Neural crest cell (in vitro differentiated cells): Measurements from ENCODE around the gene SEMA3E. TPM values are rescaled to one million over a fixed set of nuclear protein-coding genes. Genes with fewer than 3 reads are reported as not detected.

Experiments used
- DNase-seq: peaks from one replicate; pipeline ENCODE4 v3.0.0; 2021; ENCODE audit warnings: low read depth, mixed read lengths, low spot score
- H3K27ac Mint-ChIP-seq: one replicate; pipeline ENCODE4 v1.8.0; 2021; ENCODE audit warnings: mild to moderate bottlenecking, mixed read lengths; ENCODE audit not compliant: unreplicated experiment
- H3K27me3 Mint-ChIP-seq: 2 replicates; pipeline ENCODE4 v1.8.0; 2021; ENCODE audit warnings: low read depth, mild to moderate bottlenecking, mixed read lengths
- H3K36me3 Mint-ChIP-seq: 2 replicates; pipeline ENCODE4 v1.8.0; 2021; ENCODE audit warnings: low read depth, mild to moderate bottlenecking, mixed read lengths
- H3K4me1 Mint-ChIP-seq: 2 replicates; pipeline ENCODE4 v1.8.0; 2021; ENCODE audit warnings: mixed read lengths
- H3K4me3 Mint-ChIP-seq: one replicate; pipeline ENCODE4 v1.8.0; 2021; ENCODE audit warnings: mild to moderate bottlenecking, mixed read lengths
- H3K9me3 Mint-ChIP-seq: 2 replicates; pipeline ENCODE4 v1.8.0; 2021; ENCODE audit warnings: mixed read lengths
- total RNA-seq: library from RNA; stranded (reverse); gene quantifications from 2 replicates; pipeline ENCODE4 v1.2.1, GENCODE V29; 2021
- TF ChIP-seq, protein P1 (sequence below): fragments of 200-600 bp; sonication (generic); conservative IDR thresholded peaks from 2 replicates; pipeline ENCODE4 v1.5.0; 2021; ENCODE audit warnings: antibody characterized with exemption, mild to moderate bottlenecking

Gene SEMA3E
- total RNA-seq, 1 donor from 2014 or later, result 0.09 TPM

DNA sequence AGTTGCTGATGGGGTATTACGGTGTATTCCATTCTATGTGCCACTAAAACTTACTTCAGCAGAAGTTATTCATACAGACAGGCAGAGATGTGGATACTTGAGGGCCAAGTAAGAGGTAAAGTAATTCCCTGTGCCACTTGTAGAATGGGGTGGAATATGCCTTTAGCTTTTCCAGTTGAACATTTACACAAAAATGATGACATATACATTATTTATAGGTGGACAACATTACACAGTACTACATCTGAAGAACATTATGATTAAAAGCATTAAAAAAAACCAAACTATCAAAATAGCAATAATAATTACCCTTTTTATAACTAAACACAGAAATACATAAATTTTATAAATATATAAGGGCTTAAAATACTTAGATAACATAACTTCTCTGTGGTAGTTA, 3.5 kb upstream of the SEMA3E start:
- peaks cover 3% of the 10 kb centered on the region for H3K9me3 Mint-ChIP-seq
- H3K36me3 Mint-ChIP-seq, result no peaks in the 10 kb centered on the region
- no peak for DNase-seq
- TF ChIP-seq, protein P1, sequence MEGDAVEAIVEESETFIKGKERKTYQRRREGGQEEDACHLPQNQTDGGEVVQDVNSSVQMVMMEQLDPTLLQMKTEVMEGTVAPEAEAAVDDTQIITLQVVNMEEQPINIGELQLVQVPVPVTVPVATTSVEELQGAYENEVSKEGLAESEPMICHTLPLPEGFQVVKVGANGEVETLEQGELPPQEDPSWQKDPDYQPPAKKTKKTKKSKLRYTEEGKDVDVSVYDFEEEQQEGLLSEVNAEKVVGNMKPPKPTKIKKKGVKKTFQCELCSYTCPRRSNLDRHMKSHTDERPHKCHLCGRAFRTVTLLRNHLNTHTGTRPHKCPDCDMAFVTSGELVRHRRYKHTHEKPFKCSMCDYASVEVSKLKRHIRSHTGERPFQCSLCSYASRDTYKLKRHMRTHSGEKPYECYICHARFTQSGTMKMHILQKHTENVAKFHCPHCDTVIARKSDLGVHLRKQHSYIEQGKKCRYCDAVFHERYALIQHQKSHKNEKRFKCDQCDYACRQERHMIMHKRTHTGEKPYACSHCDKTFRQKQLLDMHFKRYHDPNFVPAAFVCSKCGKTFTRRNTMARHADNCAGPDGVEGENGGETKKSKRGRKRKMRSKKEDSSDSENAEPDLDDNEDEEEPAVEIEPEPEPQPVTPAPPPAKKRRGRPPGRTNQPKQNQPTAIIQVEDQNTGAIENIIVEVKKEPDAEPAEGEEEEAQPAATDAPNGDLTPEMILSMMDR, result no peak
- H3K27ac Mint-ChIP-seq, result no peak overlapping the region
- H3K4me1 Mint-ChIP-seq, result peaks cover 17% of the 10 kb centered on the region
- H3K4me3 Mint-ChIP-seq, result no peak overlapping the region
- H3K27me3 Mint-ChIP-seq, result peaks cover 12% of the 10 kb centered on the region

DNA sequence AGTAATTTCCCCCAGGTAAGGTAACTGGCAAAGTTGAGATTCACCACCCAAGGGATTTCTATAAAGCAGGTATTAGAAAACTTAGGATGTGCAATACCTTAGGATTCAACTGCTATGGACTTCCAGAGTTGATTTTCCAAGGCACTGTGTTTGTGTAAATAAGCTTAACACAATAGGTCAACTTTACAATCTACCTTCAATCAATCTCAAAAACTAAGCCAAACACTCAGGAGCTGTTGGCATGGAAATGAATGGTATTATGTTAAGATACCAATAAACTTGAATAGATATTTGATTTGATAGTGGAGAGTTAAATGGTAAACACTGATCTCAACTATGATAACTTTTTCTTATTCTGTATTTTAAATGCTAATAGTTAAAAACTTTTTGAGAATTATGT, 762 bp upstream of the SEMA3E start:
- H3K9me3 Mint-ChIP-seq, result peaks cover 3% of the 10 kb centered on the region
- TF ChIP-seq, protein P1, result no peak
- H3K27ac Mint-ChIP-seq, result no peak overlapping the region
- no peak overlapping the region for H3K4me3 Mint-ChIP-seq
- DNase-seq, result no peak
- H3K4me1 Mint-ChIP-seq, result peaks cover 14% of the 10 kb centered on the region
- H3K27me3 Mint-ChIP-seq, result peaks cover 12% of the 10 kb centered on the region
- H3K36me3 Mint-ChIP-seq, result no peaks in the 10 kb centered on the region

DNA sequence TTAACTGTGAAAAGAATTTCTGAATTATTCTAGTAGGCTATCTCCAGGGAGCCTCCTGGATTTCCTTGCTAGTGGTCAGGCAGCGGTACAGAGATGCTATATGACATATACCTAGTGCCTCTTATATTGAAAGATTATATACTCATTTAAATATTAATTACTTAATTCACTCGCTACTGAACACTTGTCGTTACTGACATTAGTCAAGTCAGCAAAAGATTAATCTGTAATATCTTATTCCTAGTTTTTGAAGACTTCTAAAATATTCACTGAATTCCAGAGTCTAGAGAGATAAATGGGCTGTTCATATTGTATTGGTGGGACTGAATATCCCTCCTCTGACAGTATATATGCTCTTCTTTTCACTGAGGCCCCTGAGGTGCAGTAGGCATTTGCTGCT, 2.9 kb downstream of the SEMA3E start:
- no peak for DNase-seq
- Mint-ChIP-seq H3K4me1 (peaks cover 14% of the 10 kb centered on the region), H3K9me3 (no peaks in the 10 kb centered on the region), H3K27me3 (peaks cover 12% of the 10 kb centered on the region), H3K36me3 (no peaks in the 10 kb centered on the region), H3K27ac (no peak overlapping the region), H3K4me3 (no peak overlapping the region)
- TF ChIP-seq, protein P1, result no peak

DNA sequence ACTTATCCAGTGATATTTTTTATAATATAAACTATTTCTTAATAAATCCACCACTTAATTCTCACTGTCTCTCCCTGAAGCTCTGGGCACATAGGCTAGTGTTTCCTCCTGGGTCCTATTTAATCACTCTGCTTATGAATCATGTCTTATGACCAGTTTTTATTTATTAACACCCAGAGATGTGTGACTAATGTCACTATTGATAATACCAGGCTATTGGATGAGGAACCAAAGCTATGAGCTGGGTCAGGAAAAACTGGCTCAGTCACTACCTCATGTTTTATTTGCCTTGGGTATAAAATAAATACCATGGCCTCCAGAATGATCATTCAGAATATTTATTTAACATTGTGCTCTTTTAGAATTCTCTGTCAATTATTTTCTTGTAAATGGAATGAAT, 5.2 kb downstream of the SEMA3E start:
- Mint-ChIP-seq H3K36me3 (no peaks in the 10 kb centered on the region), H3K4me3 (no peak overlapping the region)

DNA sequence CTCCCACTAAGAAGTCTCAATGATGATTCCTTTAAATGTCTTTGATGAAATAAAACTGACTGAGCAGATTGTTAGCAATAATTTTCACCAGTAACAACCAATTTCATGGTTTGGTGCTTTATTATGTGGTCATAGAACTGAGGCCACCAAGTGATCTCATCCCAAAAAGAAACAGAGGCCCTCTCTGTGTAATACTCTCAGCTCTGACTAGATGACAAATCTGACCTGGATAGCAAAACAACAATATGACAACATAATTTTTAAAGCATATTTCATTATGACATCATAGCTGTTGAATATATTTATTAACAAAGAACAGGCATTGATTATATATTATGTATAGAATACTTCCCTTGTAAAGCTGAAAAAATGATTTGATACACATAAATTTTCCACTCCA, 5.9 kb downstream of the SEMA3E start:
- Mint-ChIP-seq H3K36me3 (no peaks in the 10 kb centered on the region), H3K4me3 (no peak overlapping the region), H3K9me3 (no peaks in the 10 kb centered on the region), H3K4me1 (peaks cover 2% of the 10 kb centered on the region), H3K27ac (no peak overlapping the region), H3K27me3 (peaks cover 3% of the 10 kb centered on the region)
- DNase-seq, result no peak
- TF ChIP-seq, protein P1, result no peak

More for the DNA sequence above, 5.2 kb downstream of the SEMA3E start:
- Mint-ChIP-seq H3K4me1 (peaks cover 9% of the 10 kb centered on the region), H3K27ac (no peak overlapping the region), H3K9me3 (no peaks in the 10 kb centered on the region), H3K27me3 (peaks cover 8% of the 10 kb centered on the region)
- TF ChIP-seq, protein P1, result no peak
- DNase-seq, result no peak
